Measurements from ENCODE around the gene HMCN2. TPM values are rescaled to one million over a fixed set of nuclear protein-coding genes. Genes with fewer than 3 reads are reported as not detected.

HMCN2 gene
- total RNA-seq, 1 donor from 2014 or later: 9.3 TPM

- DNase-seq: no peak
- H3K4me3 Mint-ChIP-seq (ENCODE audit: unreplicated experiment): no peak overlapping the region
- no peak for TF ChIP-seq CTCF (IDR thresholded peaks at IDR 0.05; ENCODE audit: partially characterized antibody, unreplicated experiment)
- no peaks in the 10 kb centered on the region for H3K27me3 Mint-ChIP-seq (ENCODE audit: unreplicated experiment)
- H3K27ac Mint-ChIP-seq (ENCODE audit: unreplicated experiment): no peak overlapping the region
- H3K36me3 Mint-ChIP-seq (ENCODE audit: unreplicated experiment): no peaks in the 10 kb centered on the region
- H3K4me1 Mint-ChIP-seq (ENCODE audit: low read depth, unreplicated experiment): no peaks in the 10 kb centered on the region
- H3K9me3 Mint-ChIP-seq (ENCODE audit: unreplicated experiment): no peaks in the 10 kb centered on the region
Observed at GRCh38 chr9:130380920-130381469, 115.4 kb downstream of the HMCN2 start.

- no peak for TF ChIP-seq CTCF (IDR thresholded peaks at IDR 0.05; ENCODE audit: partially characterized antibody, unreplicated experiment)
- H3K9me3 Mint-ChIP-seq (ENCODE audit: unreplicated experiment): no peaks in the 10 kb centered on the region
- DNase-seq: no peak
Observed at GRCh38 chr9:130381660-130382059, 116.1 kb downstream of the HMCN2 start.

GRCh38 chr9:130382096-130382495 lies 116.5 kb downstream of the HMCN2 start:
- no peak overlapping the region for H3K4me3 Mint-ChIP-seq (ENCODE audit: unreplicated experiment)
- DNase-seq: no peak
- TF ChIP-seq CTCF (IDR thresholded peaks at IDR 0.05; ENCODE audit: partially characterized antibody, unreplicated experiment): no peak
- H3K27me3 Mint-ChIP-seq (ENCODE audit: unreplicated experiment): no peaks in the 10 kb centered on the region
- H3K36me3 Mint-ChIP-seq (ENCODE audit: unreplicated experiment): no peaks in the 10 kb centered on the region
- peaks cover 2% of the 10 kb centered on the region for H3K9me3 Mint-ChIP-seq (ENCODE audit: unreplicated experiment)
- H3K4me1 Mint-ChIP-seq (ENCODE audit: low read depth, unreplicated experiment): peaks cover 3% of the 10 kb centered on the region
- no peak overlapping the region for H3K27ac Mint-ChIP-seq (ENCODE audit: unreplicated experiment)

More at GRCh38 chr9:130381660-130382059, 116.1 kb downstream of the HMCN2 start:
- no peak overlapping the region for H3K27ac Mint-ChIP-seq (ENCODE audit: unreplicated experiment)
- H3K4me3 Mint-ChIP-seq (ENCODE audit: unreplicated experiment): no peak overlapping the region
- H3K4me1 Mint-ChIP-seq (ENCODE audit: low read depth, unreplicated experiment): no peaks in the 10 kb centered on the region
- no peaks in the 10 kb centered on the region for H3K27me3 Mint-ChIP-seq (ENCODE audit: unreplicated experiment)
- H3K36me3 Mint-ChIP-seq (ENCODE audit: unreplicated experiment): no peaks in the 10 kb centered on the region

GRCh38 chr9:130382636-130383349 lies 117.2 kb downstream of the HMCN2 start:
- H3K27me3 Mint-ChIP-seq (ENCODE audit: unreplicated experiment): peaks cover 3% of the 10 kb centered on the region
- no peak for TF ChIP-seq CTCF (IDR thresholded peaks at IDR 0.05; ENCODE audit: partially characterized antibody, unreplicated experiment)
- no peak overlapping the region for H3K4me3 Mint-ChIP-seq (ENCODE audit: unreplicated experiment)
- peaks cover 8% of the 10 kb centered on the region for H3K4me1 Mint-ChIP-seq (ENCODE audit: low read depth, unreplicated experiment)
- H3K27ac Mint-ChIP-seq (ENCODE audit: unreplicated experiment): no peak overlapping the region
- no peaks in the 10 kb centered on the region for H3K36me3 Mint-ChIP-seq (ENCODE audit: unreplicated experiment)
- H3K9me3 Mint-ChIP-seq (ENCODE audit: unreplicated experiment): peaks cover 3% of the 10 kb centered on the region
- DNase-seq: no peak

GRCh38 chr9:130383350-130383715 lies 117.8 kb downstream of the HMCN2 start:
- Mint-ChIP-seq H3K9me3 (ENCODE audit: unreplicated experiment) (peaks cover 3% of the 10 kb centered on the region), H3K4me1 (ENCODE audit: low read depth, unreplicated experiment) (peaks cover 8% of the 10 kb centered on the region), H3K36me3 (ENCODE audit: unreplicated experiment) (no peaks in the 10 kb centered on the region), H3K27me3 (ENCODE audit: unreplicated experiment) (peaks cover 3% of the 10 kb centered on the region), H3K4me3 (ENCODE audit: unreplicated experiment) (no peak overlapping the region), H3K27ac (ENCODE audit: unreplicated experiment) (no peak overlapping the region)
- no peak for DNase-seq
- TF ChIP-seq CTCF (IDR thresholded peaks at IDR 0.05; ENCODE audit: partially characterized antibody, unreplicated experiment): no peak

Data from glutamatergic neuron (in vitro differentiated cells).